GM12878 (cell line): ENCODE measurements around the gene SH3GL2. TPM values are rescaled to one million over a fixed set of nuclear protein-coding genes. Genes with fewer than 3 reads are reported as not detected.

Source experiments
- ATAC-seq: fragments of 200-7000 bp; cut with Tn5 transposase; 3 replicates; pipeline ENCODE4 v1.9.1; 2020; ENCODE audit warnings: mild to moderate bottlenecking, moderate library complexity
- BruUV-seq: library from RNA; stranded (reverse); fragments of 400-500 nt; replicated peaks from 2 replicates; lab custom pipeline; 2021; lab: Mats Ljungman, UMichigan
- CTCF ChIA-PET: fragments of 300-600 bp; sonication (Branson Sonifier 250); formaldehyde crosslinking; extraction: SDS; loops from one replicate; lab custom pipeline; 2021; ENCODE audit warnings: inconsistent platforms; lab: Yijun Ruan, JAX
- POLR2A ChIA-PET: fragments of 350-600 bp; formaldehyde crosslinking; extraction: SDS; loops from one replicate; lab custom pipeline; 2021; ENCODE audit warnings: inconsistent platforms; lab: Charles Lee
- RAD21 ChIA-PET: fragments of 300-600 bp; sonication (Branson Sonifier 250); formaldehyde crosslinking; loops from one replicate; lab custom pipeline; 2023; ENCODE audit warnings: antibody characterized with exemption; ENCODE audit not compliant: unreplicated experiment; lab: Charles Lee
- SMC1A ChIA-PET: fragments of 300-600 bp; sonication (Branson Sonifier 250); formaldehyde crosslinking; loops from one replicate; lab custom pipeline; 2023; ENCODE audit not compliant: unreplicated experiment, uncharacterized antibody; lab: Charles Lee
- DNase-seq: peaks from one replicate; pipeline ENCODE4 v3.0.0-alpha.2; 2011; ENCODE audit warnings: low read depth, low spot score
- FAIRE-seq: peaks from 3 replicates; lab custom pipeline; 2011; peaks lifted over from hg19 to GRCh38; lab: Jason Lieb, UNC
- H2AFZ ChIP-seq: 2 replicates; pipeline ENCODE4 v1.6.0; 2011; ENCODE audit warnings: low read depth, low read length, control low read depth; ENCODE audit not compliant: control insufficient read depth
- H3K27ac ChIP-seq: 2 replicates; pipeline ENCODE4 v1.5.1; 2011; ENCODE audit warnings: control low read depth; ENCODE audit not compliant: control insufficient read depth, insufficient read depth
- H3K27me3 ChIP-seq, 2 experiments: replicated peaks in 1 of 2; 2 replicates each; pipeline versions ENCODE4 v1.6.0 to v1.6.1; 2011; ENCODE audit warnings: low read length in 1 of 2; ENCODE audit not compliant: control insufficient read depth in 2 of 2, insufficient read depth in 2 of 2
- H3K36me3 ChIP-seq, 2 experiments: 2 replicates each; pipeline ENCODE4 v1.5.1; 2011; ENCODE audit warnings: low read length in 1 of 2; ENCODE audit not compliant: control insufficient read depth in 2 of 2, insufficient read depth in 2 of 2
- H3K4me1 ChIP-seq: 2 replicates; pipeline ENCODE4 v1.6.1; 2011; ENCODE audit warnings: mild to moderate bottlenecking, low read length, moderate library complexity, mixed read lengths; ENCODE audit not compliant: control insufficient read depth, insufficient read depth
- H3K4me2 ChIP-seq: 2 replicates; pipeline ENCODE4 v1.6.0; 2011; ENCODE audit warnings: control low read depth; ENCODE audit not compliant: control insufficient read depth, insufficient read depth
- H3K4me3 ChIP-seq: fragments of 200-600 bp; sonication (generic); 2 replicates; pipeline ENCODE4 v1.5.1; 2016
- H3K79me2 ChIP-seq: 2 replicates; pipeline ENCODE4 v1.6.0; 2011; ENCODE audit warnings: low read length; ENCODE audit not compliant: control insufficient read depth, insufficient read depth
- H3K9ac ChIP-seq: 2 replicates; pipeline ENCODE4 v1.8.0; 2011; ENCODE audit warnings: low read length, control low read depth, mixed read lengths; ENCODE audit not compliant: control insufficient read depth, insufficient read depth
- H3K9me3 ChIP-seq: replicated peaks from 3 replicates; pipeline ENCODE4 v1.5.1; 2011; ENCODE audit warnings: mild to moderate bottlenecking, low read length; ENCODE audit not compliant: control insufficient read depth, insufficient read depth
- H4K20me1 ChIP-seq: 2 replicates; pipeline ENCODE4 v1.6.0; 2011; ENCODE audit not compliant: control insufficient read depth, insufficient read depth
- ATF7 ChIP-seq: fragments of 450-650 bp; IDR thresholded peaks from 2 replicates; pipeline ENCODE4 v1.6.1; 2016; ENCODE audit warnings: low read depth, mild to moderate bottlenecking
- E4F1 ChIP-seq: fragments of 450-650 bp; IDR thresholded peaks from 2 replicates; pipeline ENCODE4 v1.6.1; 2018; ENCODE audit warnings: borderline replicate concordance, mild to moderate bottlenecking; ENCODE audit not compliant: partially characterized antibody
- ELK1 ChIP-seq: IDR thresholded peaks from 2 replicates; pipeline ENCODE4 v1.6.1; 2012; ENCODE audit warnings: low read depth, low read length, improper control_type of control experiment
- PAX8 ChIP-seq: fragments of 450-650 bp; IDR thresholded peaks from 2 replicates; pipeline ENCODE4 v1.6.1; 2017; ENCODE audit warnings: mild to moderate bottlenecking, moderate library complexity
- WGBS: methylation state at CpG from one replicate; pipeline ENCODE4 v1.1.6; 2016; ENCODE audit warnings: low lambda C conversion rate; ENCODE audit not compliant: insufficient replicate concordance, insufficient coverage; ENCODE audit errors: missing lambda C conversion rate; 5-methylcytosine and 5-hydroxymethylcytosine counted together
- in situ Hi-C: fragments of 300-500 bp; cut with MboI; formaldehyde crosslinking; loops from 9 replicates; pipeline ENCODE4 v1.14.3; 2018; ENCODE audit warnings: mixed read lengths
- intact Hi-C: fragments of 100-400 bp; cut with micrococcal nuclease; formaldehyde crosslinking; loops from one replicate; pipeline ENCODE4 v1.14.2; 2022; ENCODE audit not compliant: unreplicated experiment
- polyA plus RNA-seq, 11 experiments: library from polyadenylated mRNA; depleted of rRNA in 4 of 11; unstranded in 6 of 11; stranded (reverse) in 5 of 11; fragments of >200 nt; fragmentation: Nextera tagmentation in 4 of 11; fragmentation: Illumina TruSeq in 1 of 11; extraction: Ambion mirVana in 4 of 11; extraction: Trizol in 1 of 11; gene quantifications; 1 replicate in 1 of 11; 2 replicates in 10 of 11; pipeline versions ENCODE4 v1.2.1 to v1.2.3, GENCODE V29; 2011 to 2016; ENCODE audit warnings: inconsistent platforms in 2 of 11, missing spikeins in 2 of 11, low read depth in 1 of 11
- total RNA-seq, 4 experiments: library from RNA; depleted of rRNA in 3 of 4; stranded (reverse); fragments of >200 nt in 3 of 4; fragmentation: Illumina TruSeq in 1 of 4; extraction: Trizol in 1 of 4; gene quantifications; 2 replicates each; pipeline versions ENCODE4 v1.2.1 to v1.2.3, GENCODE V29; 2013 to 2021

The SH3GL2 gene
- total and polyA plus RNA-seq, 10 of the 15 experiments (the other 5 are each of a cell fraction or from before 2014, with no cell fraction given) = not detected

- TF ChIP-seq E4F1 (no peak), PAX8 (no peak)
Observed at GRCh38 chr9:17588941-17589340, 10.1 kb downstream of the SH3GL2 start (continued).

GRCh38 chr9:17589771-17590170 lies 10.9 kb downstream of the SH3GL2 start:
- TF ChIP-seq ELK1 (no peak), ATF7 (no peak)
- Histone ChIP-seq H3K27ac (no peak overlapping the region), H3K4me1 (no peaks in the 10 kb centered on the region), H3K4me3 (no peak overlapping the region), H3K4me2 (no peak overlapping the region), H3K79me2 (no peaks in the 10 kb centered on the region), H3K9me3 (no peaks in the 10 kb centered on the region), H3K36me3 (no peaks in the 10 kb centered on the region), H4K20me1 (no peaks in the 10 kb centered on the region), H3K9ac (no peak overlapping the region), H2AFZ (no peak overlapping the region), H3K27me3 (no peaks in the 10 kb centered on the region; a peak in 1 of 4 replicates)
- in situ Hi-C loops = no loop called here
- no peak for DNase-seq
- no TSS peak for BruUV-seq
- intact Hi-C loops = no loop called here
- ChIA-PET RAD21 (no interaction called here), CTCF (no interaction called here), SMC1A (no interaction called here), POLR2A (no interaction called here)
- no peak for FAIRE-seq
- ATAC-seq = no peak
- WGBS = 8% methylated on average over 5 of the region's 5 CpGs
